Vagina (tissue), 2 donors: Measurements from ENCODE around the gene EHD2. TPM values are rescaled to one million over a fixed set of nuclear protein-coding genes. Genes with fewer than 3 reads are reported as not detected.

Source experiments
- DNase-seq, 2 donors: peaks; one replicate each; pipeline ENCODE4 v3.0.0-alpha.2; 2017; ENCODE audit errors: extremely low spot score in 2 of 2
- H3K27ac ChIP-seq: fragments of 200-600 bp; sonication (generic); one replicate; pipeline ENCODE4 v1.5.1; 2019
- H3K27me3 ChIP-seq: fragments of 200-600 bp; sonication (generic); one replicate; pipeline ENCODE4 v1.5.1; 2019
- H3K36me3 ChIP-seq, 2 donors: fragments of 200-600 bp; sonication (generic); one replicate each; pipeline ENCODE4 v1.5.1; 2017 to 2019
- H3K4me1 ChIP-seq: fragments of 200-600 bp; sonication (generic); one replicate; pipeline ENCODE4 v1.5.1; 2019
- H3K4me3 ChIP-seq, 2 donors: fragments of 200-600 bp; sonication (generic); 1 replicate in 1 of 2; 2 replicates in 1 of 2; pipeline ENCODE4 v1.5.1; 2016 to 2019
- H3K9me3 ChIP-seq: fragments of 200-600 bp; sonication (generic); one replicate; pipeline ENCODE4 v1.5.1; 2019
- POLR2A ChIP-seq, 2 donors: fragments of 450-650 bp; IDR thresholded peaks; one replicate each; pipeline ENCODE4 v1.6.1; 2017; ENCODE audit warnings: antibody characterized with exemption in 2 of 2, mild to moderate bottlenecking in 2 of 2, moderate library complexity in 2 of 2
- POLR2AphosphoS5 ChIP-seq, 2 donors: sonication (generic); formaldehyde crosslinking; IDR thresholded peaks; one replicate each; pipeline ENCODE4 v1.9.0; 2017; ENCODE audit warnings: antibody characterized with exemption in 2 of 2, mild to moderate bottlenecking in 2 of 2, low read depth in 1 of 2; ENCODE audit not compliant: insufficient read depth in 1 of 2
- intact Hi-C: fragments of 100-400 bp; cut with DNase I; formaldehyde crosslinking; loops from one replicate; pipeline ENCODE4 v1.15.1; 2023
- total RNA-seq: library from RNA; depleted of rRNA; stranded (reverse); fragments of >200 nt; gene quantifications from one replicate; pipeline ENCODE4 v1.2.3, GENCODE V29; 2016
- TF ChIP-seq, protein P1 (sequence below), 3 experiments: fragments of 450-650 bp in 2 of 3; fragments of 200-600 bp in 1 of 3; sonication (generic) in 1 of 3; IDR thresholded peaks; one replicate each; pipeline ENCODE4 v1.5.1; 2017 to 2019; ENCODE audit warnings: antibody characterized with exemption in 3 of 3, mild to moderate bottlenecking in 2 of 3, moderate library complexity in 2 of 3

The EHD2 gene
- total RNA-seq, 1 donor from 2014 or later, result 125 TPM

DNA sequence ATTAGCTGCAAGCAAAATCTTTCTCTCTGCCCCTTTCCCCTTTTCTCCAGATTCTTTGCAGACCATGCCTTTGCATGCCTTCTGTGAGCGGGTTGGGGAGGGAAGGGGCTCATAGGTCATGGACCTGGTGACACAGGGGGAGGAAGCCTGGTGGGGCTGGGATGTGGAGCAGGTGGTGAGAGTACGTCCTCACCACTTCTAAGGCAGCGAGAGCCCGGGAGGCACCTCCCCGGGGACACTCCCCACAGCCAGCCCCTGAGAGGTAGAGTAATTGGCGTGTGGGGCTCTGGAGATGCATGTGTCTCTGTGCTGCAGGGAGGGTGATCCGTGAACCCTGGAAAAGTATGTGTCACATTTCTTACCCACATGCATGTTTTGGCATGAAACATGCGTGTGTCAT, 42.5 kb upstream of the EHD2 start:
- no peaks in the 10 kb centered on the region for H3K27me3 ChIP-seq
- intact Hi-C loops, result loop anchor here (10.0 kb wide), 1 partner anchor 226 kb away; no protein-coding TSS in a partner anchor
- DNase-seq, result no peak
- peaks cover 28% of the 10 kb centered on the region for H3K4me1 ChIP-seq
- H3K4me3 ChIP-seq, result no peak overlapping the region
- no peak overlapping the region for H3K27ac ChIP-seq
- peaks cover 0 to 20% of the 10 kb centered on the region in 2 donors for H3K36me3 ChIP-seq
- no peak for TF ChIP-seq POLR2A (IDR thresholded peaks at IDR 0.05)
- no peak for TF ChIP-seq POLR2AphosphoS5 (IDR thresholded peaks at IDR 0.05; ENCODE audit: insufficient read depth in 1 of 2, low read depth in 1 of 2)
- TF ChIP-seq, protein P1, sequence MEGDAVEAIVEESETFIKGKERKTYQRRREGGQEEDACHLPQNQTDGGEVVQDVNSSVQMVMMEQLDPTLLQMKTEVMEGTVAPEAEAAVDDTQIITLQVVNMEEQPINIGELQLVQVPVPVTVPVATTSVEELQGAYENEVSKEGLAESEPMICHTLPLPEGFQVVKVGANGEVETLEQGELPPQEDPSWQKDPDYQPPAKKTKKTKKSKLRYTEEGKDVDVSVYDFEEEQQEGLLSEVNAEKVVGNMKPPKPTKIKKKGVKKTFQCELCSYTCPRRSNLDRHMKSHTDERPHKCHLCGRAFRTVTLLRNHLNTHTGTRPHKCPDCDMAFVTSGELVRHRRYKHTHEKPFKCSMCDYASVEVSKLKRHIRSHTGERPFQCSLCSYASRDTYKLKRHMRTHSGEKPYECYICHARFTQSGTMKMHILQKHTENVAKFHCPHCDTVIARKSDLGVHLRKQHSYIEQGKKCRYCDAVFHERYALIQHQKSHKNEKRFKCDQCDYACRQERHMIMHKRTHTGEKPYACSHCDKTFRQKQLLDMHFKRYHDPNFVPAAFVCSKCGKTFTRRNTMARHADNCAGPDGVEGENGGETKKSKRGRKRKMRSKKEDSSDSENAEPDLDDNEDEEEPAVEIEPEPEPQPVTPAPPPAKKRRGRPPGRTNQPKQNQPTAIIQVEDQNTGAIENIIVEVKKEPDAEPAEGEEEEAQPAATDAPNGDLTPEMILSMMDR (IDR thresholded peaks at IDR 0.05), result no peak
- no peaks in the 10 kb centered on the region for H3K9me3 ChIP-seq

DNA sequence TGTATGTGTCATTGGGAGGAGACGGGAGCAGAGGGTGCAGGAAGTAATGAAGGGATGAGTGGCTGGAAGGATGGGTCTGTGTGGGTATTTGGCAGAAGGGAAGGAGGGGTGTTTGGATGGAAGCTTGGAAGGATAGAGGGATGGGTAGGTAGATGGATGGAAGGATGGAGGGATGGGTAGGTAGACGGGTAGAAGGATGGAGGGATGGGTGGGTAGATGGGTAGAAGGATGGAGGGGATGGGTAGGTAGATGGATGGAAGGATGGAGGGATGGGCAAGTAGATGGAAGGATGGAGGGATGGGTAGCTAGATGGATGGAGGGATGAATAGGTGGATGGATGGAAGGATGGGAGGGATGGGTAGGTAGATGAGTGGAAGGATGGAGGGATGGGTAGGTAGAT, 41.7 kb upstream of the EHD2 start:
- peaks cover 20% of the 10 kb centered on the region for H3K4me1 ChIP-seq
- intact Hi-C loops, result loop anchor here (10.0 kb wide), 1 partner anchor 227 kb away; no protein-coding TSS in a partner anchor
- TF ChIP-seq, protein P1 (IDR thresholded peaks at IDR 0.05), result no peak
- TF ChIP-seq POLR2A (IDR thresholded peaks at IDR 0.05) (no peak), POLR2AphosphoS5 (IDR thresholded peaks at IDR 0.05; ENCODE audit: insufficient read depth in 1 of 2, low read depth in 1 of 2) (no peak)
- no peaks in the 10 kb centered on the region for H3K9me3 ChIP-seq
- H3K36me3 ChIP-seq, result peaks cover 0 to 25% of the 10 kb centered on the region in 2 donors
- H3K27ac ChIP-seq, result no peak overlapping the region
- no peaks in the 10 kb centered on the region for H3K27me3 ChIP-seq
- no peak for DNase-seq
- H3K4me3 ChIP-seq, result no peak overlapping the region

DNA sequence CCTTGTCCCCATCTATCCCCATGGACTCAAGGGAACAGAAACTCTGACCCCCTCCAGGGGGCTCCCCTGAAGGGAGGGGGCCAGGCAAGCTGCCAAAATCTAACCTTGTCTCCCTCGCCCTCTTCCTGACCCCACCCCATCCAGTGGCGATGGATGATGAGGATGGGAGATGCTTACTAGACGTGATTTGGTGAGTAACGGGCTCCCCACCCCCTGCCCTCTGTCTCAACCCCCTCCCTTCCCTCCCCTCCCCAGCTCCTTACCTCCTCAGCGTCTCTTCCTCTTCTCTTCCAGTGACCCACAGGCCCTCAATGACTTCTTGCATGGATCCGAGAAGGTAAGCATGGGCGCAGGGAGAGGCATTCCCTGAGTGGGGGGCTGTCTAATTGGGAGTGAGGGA, 39.8 kb upstream of the EHD2 start:
- peaks cover 1% of the 10 kb centered on the region for H3K4me1 ChIP-seq
- no peaks in the 10 kb centered on the region for H3K27me3 ChIP-seq
- no peak overlapping the region for H3K4me3 ChIP-seq
- H3K27ac ChIP-seq, result no peak overlapping the region
- H3K36me3 ChIP-seq, result peaks cover 0 to 37% of the 10 kb centered on the region in 2 donors
- no peak for DNase-seq
- no peak for TF ChIP-seq POLR2A (IDR thresholded peaks at IDR 0.05)
- TF ChIP-seq, protein P1 (IDR thresholded peaks at IDR 0.05), result no peak
- TF ChIP-seq POLR2AphosphoS5 (IDR thresholded peaks at IDR 0.05; ENCODE audit: insufficient read depth in 1 of 2, low read depth in 1 of 2), result no peak
- intact Hi-C loops, result loop anchor here (10.0 kb wide), 1 partner anchor 229 kb away; no protein-coding TSS in a partner anchor
- H3K9me3 ChIP-seq, result no peaks in the 10 kb centered on the region

DNA sequence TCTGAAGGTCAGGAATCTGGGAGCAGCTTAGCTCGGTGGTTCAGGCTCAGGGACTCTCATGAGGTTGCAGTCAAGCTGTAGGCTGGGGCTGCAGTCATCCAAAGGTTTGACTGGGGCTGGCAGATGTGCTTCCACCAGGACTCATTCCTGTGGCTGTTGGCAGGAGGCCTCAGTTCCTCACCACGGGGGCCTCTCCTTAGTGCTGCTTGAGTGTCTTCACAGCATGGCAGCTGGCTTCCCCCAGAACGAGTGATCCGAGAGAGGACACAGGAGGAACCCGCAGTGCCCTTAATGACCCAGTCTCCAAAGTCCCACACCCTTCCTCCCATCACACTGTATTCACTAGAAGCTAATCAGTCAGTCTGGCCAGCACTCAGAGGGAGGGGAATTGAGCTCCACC, 38.7 kb upstream of the EHD2 start:
- H3K4me3 ChIP-seq, result no peak overlapping the region
- H3K9me3 ChIP-seq, result no peaks in the 10 kb centered on the region
- intact Hi-C loops, result loop anchor here (10.0 kb wide), 1 partner anchor 230 kb away; no protein-coding TSS in a partner anchor
- H3K4me1 ChIP-seq, result no peaks in the 10 kb centered on the region
- H3K27me3 ChIP-seq, result no peaks in the 10 kb centered on the region
- TF ChIP-seq POLR2A (IDR thresholded peaks at IDR 0.05), result no peak
- TF ChIP-seq POLR2AphosphoS5 (IDR thresholded peaks at IDR 0.05; ENCODE audit: insufficient read depth in 1 of 2, low read depth in 1 of 2), result no peak
- TF ChIP-seq, protein P1 (IDR thresholded peaks at IDR 0.05), result no peak
- peaks cover 0 to 44% of the 10 kb centered on the region in 2 donors for H3K36me3 ChIP-seq
- DNase-seq, result no peak
- no peak overlapping the region for H3K27ac ChIP-seq

DNA sequence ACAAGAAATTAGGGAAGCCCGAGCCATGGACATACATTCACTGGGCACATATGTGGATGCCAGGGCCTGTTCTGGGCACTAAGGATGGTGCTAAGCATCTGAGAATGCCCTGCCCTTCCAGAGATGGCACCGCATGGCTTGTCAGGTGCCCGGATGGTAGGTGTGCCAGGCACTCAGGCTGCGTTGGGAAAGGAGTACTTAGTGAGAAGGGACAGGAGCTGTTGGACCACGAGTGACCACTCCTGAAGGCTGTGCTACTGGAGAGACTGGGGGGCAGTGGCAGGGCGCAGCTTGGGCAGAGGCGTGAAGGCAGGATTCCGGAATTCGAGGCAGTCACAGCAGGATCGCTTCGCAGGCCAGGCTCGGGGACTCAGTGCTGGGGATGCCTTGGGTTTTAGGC, 38.0 kb upstream of the EHD2 start:
- Histone ChIP-seq H3K27me3 (no peaks in the 10 kb centered on the region), H3K4me1 (no peaks in the 10 kb centered on the region), H3K9me3 (no peaks in the 10 kb centered on the region), H3K27ac (no peak overlapping the region), H3K4me3 (no peak overlapping the region), H3K36me3 (peaks cover 0 to 51% of the 10 kb centered on the region in 2 donors)
- TF ChIP-seq, protein P1 (IDR thresholded peaks at IDR 0.05), result no peak
- TF ChIP-seq POLR2AphosphoS5 (IDR thresholded peaks at IDR 0.05; ENCODE audit: insufficient read depth in 1 of 2, low read depth in 1 of 2), result no peak
- no peak for TF ChIP-seq POLR2A (IDR thresholded peaks at IDR 0.05)
- DNase-seq, result no peak
- intact Hi-C loops, result loop anchor here (10.0 kb wide), 1 partner anchor 230 kb away; no protein-coding TSS in a partner anchor
